NCI-H510A treated with DMSO at 0.1 percent for 48 hours (cell line): ENCODE results near the gene TNFAIP8L1.
"Not testable (repeated sequence)": the region's sequence is repeated elsewhere in the genome, so short reads cannot be mapped to it uniquely, and the experiment has no call there.

Source experiments
- DNase-seq: peaks from one replicate; lab custom pipeline; 2025; lab: John Stamatoyannopoulos, UW

TNFAIP8L1 gene

DNA sequence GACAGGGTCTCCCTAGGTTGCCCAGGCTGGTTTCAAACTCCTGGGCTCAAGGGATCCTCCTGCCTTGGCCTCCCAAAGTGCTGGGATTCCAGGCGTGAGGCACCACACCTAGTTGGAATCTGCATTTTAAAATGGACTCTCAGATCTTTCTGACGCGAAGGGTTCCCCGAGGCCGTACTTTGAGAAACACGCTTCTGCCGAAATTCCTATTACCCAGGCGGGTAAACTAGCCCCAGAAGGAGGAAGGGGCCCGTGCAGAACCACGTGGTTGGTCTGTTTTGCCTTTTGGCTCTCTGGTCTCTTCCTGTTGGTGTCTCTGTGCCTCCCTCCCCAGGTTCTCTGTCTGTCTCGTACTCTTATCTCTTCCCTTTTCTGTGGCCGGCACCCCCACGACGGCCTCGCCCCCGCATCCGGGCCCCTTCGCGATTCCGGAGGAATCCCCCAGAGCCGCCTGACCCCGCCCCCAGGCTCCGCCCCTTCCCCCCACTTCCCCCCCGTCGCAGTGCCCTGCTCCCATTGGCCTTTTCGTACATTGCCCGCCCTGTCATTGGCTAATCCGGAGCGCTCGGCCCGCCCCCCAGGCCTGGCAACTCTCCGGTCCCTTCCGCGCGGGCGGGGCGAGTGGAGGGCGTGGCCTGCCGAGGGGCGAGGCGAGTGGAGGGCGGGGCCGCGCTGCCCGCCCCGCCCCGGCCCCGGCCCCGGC is at the start of gene TNFAIP8L1:
Gene TNFAIP8L1 (plus strand): TSS at position 689 of the 703 bp plus-strand sequence. CDS start 12,354 bp downstream, outside the sequence.
- DNase-seq: no peak

DNA sequence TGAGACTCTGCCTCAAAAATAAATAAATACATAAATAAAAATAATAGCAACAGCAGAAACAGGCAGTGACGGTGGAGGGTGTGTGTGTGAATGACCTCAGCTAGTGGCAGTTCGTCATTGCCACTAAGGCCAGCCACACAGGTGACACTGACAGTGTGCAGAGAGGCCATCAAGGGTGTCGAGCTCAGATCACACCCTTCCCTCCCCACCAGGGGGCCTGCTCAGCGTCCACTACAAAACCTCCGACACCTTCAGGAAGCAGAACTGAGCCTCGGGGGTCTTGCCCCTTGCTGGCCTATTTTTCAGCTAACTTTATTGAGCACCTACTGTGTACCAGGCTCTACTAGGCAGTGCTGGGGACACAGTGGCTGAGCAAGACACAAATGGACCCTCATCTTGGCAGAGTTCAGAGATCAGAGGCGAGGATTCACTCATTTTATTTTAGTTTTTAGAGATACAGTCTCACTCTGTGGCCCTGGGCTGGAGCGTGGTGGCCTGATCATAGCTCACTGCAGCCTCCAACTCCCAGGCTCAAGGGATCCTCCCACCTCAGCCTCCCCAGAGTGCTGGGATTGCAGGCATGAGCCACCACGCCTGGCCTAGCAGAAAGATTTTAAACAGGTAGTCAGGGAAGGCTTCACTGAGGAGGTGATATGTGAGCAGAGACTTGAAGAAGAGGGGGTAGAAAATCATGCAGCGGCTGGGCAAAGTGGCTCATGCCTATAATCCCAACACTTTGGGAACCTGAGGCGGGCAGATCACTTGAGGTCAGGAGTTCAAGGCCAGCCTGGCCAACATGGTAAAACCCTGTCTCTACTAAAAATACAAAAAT is 49.5 kb upstream of the TNFAIP8L1 start:
- peak; percentile 12 for DNase-seq

DNA sequence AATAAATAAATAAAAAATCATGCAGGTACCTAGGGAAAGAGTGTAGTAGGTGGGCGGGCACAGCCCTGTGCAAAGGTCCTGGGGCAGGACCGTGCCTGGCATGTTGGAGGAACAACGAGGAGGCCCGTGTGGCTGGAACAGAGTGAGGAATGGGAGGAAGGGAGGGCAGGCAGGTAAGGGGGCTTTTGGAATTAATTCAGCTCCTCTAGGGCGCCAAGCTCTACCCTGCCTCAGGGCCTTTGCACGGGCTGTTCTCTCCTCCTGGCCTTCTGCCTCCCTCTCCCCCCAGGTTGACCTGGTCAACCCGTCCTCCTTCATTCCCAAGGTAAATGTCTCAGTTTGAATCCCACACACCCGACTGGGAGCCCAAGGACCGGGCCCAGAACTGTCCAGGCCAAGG is 48.8 kb upstream of the TNFAIP8L1 start:
- DNase-seq: no peak

DNA sequence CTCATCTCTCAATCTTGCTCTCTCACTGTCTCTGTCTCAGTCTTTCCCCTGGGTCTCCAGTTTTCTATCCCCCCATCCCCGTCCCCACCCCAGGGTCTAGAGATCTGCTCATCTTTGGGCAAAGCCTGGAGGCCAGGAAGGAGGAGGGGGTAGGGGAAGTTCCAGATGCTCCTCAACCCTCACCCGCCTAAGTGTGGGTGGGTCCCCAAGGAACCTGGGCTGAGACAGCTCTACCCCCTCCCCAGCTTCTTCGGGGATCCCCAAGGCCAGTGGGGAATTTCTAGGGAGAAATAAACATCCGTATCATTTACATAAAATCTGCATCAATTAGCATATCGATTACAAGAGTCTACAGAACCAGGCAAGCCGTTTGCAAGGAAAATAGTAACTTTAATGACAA is 48.0 kb upstream of the TNFAIP8L1 start:
- DNase-seq: no peak

DNA sequence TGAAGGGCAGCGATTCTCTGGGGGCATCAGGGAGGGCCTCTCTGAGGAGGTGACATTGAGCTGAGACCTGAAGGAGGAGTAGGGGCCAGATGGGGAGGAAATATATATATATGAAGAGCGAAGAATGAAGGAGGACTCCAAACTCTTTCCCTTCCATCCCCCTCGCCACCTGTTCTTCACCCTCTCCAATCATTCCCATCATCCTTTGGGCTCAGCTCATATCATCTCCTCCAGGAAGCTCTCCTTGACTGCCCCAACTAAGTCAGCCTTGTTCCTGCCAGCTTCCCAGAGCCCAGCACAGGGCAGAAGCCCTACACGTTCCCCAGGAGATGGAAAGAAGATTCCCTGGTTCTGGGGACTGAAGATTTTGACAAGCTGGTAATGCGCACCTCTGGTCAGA is 46.9 kb upstream of the TNFAIP8L1 start:
- no peak for DNase-seq

DNA sequence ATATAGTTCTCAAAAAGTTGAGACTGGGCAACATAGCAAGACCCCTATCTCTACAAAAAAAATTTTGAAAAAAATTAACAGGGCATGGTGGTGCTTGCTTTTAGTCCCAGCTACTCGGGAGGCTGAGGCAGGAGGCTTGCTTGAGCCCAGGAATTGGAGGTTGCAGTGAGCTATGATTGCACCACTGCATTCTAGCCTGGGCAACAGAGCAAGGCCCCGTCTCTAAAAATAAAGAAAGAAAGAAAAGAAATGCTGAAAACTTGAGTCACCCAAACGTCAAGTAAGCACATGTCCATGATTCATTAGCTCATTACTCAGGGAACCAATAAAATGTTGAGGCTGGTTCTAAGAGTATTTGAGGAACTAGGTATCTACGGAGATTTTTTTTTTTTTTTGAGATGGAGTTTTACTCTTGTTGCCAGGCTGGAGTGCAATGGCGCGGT is 45.9 kb upstream of the TNFAIP8L1 start:
- no peak for DNase-seq

DNA sequence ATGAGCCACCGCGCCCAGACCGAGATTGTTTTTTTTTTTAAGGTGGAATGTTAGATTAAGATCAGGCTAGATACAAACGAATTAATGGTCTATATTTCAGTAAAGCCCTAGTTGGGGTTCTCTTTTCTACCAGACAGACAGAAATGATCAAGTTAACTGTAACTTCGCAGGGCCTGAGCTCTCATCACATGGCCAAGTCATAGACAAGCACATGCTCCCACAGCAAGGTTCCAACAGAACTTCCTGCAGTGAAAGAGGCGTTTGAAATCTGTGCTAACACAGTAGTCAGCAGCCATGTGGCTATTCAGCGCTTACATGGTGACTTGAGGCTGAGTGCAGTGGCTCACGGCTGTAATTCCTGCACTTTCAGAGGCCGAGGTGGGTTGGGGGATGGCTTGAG is 45.1 kb upstream of the TNFAIP8L1 start:
- no peak for DNase-seq

DNA sequence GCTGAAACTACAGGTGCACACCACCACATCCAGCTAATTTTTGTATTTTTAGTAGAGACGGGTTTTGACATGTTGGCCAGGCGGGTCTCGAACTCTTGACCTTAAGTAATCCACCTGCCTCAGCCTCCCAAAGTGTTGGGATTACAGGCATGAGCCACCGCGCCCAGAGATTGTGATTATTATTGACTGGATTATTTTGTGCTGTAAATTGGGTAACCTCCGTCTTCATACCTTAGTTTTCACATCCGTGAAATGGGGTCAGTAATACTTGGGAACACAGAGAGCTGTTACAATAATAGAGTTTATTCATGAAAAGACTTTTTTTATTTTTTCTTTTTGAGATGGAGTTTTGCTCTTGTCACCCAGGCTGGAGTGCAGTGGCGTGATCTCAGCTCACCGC is 44.2 kb upstream of the TNFAIP8L1 start:
- not testable (repeated sequence) for DNase-seq

DNA sequence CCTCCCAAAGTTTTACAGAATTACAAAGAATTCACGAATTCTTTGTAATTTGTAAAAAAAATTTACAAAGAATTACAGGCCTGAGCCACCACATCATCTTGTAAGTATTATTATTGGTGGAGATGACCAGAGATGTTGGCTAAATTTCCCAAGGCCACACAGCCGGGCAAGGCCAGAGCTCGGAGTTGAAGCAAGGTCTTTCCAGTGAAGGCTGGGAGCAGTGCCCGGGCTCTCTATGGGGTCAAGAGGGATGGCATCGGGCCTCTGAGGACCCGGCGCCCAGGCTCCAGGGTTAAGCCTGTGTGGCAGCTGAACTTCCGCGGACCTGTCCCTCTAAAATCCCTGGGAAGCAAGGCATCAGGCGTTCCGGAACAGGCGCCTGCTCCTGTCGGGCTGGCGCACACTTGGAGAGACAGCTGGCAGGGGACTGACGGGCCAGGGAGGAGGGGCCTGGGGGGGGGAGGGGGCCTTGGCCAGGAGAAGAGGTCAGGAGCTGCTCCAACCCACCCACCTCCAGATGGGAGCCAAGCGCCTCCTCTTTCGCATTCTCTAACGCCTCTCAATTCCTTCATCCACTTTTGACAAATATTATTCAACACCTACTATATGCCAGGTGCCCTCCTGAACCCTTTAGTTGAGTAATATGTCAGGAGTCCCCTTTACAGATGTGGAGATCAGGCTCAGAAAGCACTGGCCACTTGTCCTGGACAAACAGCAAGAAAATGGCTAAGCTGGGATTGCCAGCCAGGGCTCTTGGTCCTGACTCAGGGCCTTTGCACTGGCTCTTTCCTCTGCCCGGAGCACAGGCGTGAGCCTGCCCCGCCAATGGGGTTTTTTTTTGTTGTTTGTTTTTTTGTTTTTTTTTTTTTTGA is 43.0 kb upstream of the TNFAIP8L1 start:
- DNase-seq: no peak

DNA sequence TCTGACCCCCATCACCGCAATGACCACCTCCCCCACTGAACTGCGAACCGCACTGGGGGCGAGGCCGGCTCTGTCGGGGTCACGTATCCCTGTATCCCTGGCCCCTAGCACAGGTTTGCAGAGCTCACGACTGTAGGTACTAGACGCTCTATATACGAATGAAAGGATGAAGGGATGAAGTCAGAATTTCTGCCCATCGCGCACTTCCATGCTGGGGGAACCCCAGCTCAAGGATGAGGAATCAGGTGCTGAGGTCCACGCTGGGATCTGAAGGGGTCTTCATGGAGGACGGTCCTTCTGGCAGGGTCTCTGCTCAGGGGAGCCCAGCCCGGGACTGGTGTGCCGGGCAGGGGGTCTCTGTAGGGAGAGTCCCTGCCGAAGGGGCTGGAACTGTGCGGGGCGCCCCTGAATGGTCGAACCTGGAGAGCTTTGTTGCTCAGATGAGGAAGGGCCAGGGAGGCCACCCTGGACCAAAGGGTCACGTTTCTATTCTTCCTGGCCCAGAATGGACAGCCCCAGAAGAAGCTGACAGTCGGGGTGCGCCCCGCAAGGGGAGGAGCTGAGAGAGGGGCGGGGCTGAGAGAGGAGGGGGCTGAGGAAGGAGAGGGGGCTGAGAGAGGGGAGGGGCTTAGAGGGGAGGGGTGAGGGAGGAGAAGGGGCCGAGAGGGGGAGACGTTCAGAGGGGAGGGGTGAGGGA is 41.9 kb upstream of the TNFAIP8L1 start:
- DNase-seq: no peak

DNA sequence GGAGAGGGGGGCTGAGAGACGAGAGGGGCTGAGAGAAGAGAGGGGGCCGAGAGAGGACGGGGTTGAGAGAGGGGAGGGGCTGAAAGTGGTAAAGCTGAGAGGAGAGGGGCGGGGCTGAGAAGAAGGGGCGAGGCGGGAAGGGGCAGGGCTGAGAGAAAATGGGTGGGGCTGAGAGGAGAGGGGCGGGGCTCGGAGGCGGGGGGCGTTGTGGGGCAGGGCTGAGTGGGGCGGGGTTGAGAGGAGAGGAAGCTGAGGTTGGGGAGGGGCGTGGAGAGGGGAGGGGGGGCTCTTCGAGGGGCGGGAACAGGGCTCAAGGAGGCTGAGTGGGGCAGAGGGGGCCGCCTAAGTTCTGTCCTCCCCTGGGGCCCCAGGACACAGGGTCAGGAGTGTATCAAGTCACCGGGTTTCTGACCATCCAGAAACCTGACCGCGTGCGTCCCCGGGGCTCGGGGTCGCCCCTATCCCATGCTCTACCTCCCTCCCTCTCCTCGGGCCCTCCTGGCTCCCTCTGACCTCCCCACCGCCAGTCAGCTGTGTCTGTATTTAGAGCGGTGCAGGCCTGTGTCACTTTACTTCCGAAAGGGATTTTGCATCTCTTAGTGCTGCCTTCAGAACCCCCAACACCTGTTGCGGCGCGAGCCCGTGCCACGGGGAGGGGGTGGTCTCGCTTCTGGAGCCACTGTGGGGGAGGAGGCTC is 41.2 kb upstream of the TNFAIP8L1 start:
- no peak for DNase-seq

DNA sequence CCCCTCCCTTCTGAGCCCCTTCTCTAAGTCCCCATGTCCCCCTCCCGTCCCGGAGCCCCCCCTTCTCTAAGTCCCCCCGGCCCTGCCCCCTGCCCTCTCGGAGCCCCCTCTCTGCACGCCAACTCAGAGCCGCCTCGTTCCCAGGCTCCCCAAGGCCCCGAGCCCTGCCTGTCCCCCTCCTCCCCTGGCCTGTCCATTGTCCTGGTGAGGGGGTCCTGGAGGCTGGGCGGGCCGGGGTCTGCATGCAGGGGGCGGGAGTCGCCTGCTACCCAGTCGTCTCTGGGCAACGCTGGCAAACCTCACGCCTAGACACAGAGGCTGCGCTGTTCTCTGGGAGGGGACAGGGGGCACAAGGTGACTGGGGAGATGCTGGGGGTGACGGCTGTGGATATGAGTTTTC is 40.6 kb upstream of the TNFAIP8L1 start:
- no peak for DNase-seq

DNA sequence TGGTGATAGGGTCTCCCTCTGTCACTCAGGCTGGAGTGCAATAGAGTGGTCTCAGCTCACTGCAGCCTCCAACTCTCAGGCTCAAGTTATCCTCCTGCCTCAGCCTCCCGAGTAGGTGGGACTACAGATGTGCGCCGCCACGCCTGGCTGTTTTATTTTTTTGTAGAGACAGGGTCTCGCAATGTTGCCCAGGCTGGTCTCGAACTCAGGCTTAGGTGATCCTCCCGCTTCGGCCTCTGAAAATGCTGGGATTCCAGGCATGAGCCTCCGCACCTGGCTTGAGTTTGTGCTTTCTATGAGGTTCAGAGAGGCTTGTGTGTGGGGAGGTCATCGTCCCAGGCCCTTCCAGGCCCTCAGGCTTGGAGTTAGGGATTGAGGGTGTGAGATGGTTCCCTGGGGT is 39.2 kb upstream of the TNFAIP8L1 start:
- DNase-seq: no peak

DNA sequence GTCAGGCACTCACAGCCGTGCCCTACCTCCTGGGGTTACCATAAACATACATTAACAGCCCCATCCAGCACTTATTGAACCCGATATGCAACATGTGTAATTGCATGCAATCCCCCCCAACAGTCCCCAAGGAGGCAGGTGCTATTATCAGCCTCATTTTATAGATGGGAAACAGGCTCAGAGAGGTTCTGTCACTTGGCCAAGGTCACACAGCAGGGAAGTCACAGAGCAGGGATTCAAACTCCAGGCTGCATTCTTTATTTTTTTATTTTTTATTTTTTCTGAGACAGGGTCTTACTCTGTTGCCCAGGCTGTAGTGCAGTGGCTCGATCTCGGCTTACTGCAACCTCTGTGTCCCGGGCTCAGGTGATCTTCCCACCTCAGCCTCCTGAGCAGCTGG is 38.4 kb upstream of the TNFAIP8L1 start:
- DNase-seq: no peak

DNA sequence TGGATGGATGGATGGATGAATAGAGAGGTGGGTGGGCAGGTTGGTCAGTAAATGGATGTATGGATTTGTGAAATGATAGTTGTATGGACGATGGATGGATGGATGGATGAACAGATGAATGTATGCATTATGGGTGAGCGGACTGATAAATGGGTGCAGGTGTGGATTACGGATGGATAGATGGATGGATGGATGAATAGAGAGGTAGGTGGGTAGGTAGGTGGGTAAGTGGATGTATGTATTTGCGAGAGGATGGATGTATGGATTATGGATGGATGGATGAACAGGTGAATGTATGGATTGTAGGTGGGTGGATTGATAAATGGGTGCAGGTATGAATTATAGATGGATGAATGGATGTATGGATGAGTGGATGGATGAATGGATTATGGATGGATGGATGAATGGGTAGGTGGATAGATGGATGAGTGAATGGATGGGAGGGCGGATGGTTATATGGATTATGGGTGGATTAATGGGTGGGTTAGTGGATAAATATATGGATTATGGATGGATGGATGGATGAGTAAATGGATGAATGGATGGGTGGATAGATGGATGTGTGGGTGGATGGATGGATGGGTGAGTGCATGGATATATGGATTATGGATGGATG is 37.0 kb upstream of the TNFAIP8L1 start:
- DNase-seq: no peak

DNA sequence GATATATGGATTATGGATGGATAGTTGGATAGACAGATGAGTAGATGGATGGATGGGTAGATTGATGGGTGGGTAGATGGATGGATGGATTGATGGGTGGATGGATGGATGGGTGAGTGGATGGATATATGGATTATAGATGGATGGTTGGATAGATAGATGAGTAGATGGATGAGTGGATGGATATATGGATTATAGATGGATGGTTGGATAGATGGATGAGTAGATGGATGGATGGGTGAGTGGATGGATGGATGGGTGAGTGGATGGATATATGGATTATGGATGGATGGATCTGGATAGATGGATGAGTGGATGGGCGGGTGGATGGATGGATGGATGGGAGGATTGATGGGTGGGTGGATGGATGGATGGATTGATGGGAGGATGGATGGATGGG is 36.4 kb upstream of the TNFAIP8L1 start:
- DNase-seq: no peak

DNA sequence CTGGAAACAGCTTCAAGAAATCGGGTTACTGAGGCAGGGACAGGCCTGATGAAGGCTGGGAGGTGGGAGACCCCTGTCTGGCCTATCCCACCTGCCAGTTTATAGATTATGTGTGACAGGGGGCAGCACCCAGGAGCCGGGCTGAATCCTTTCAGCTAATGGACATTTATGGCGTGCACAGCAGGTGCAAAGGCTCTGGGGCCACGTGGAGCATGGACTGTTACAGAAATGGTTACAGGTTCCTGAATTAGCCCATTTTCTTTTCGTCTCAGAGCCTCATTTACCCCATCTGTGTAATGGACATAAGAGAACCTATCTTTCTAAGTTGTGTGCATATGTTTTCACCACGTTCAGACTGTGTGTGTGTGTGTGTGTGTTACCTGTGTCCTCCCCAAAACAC is 34.4 kb upstream of the TNFAIP8L1 start:
- DNase-seq: no peak

DNA sequence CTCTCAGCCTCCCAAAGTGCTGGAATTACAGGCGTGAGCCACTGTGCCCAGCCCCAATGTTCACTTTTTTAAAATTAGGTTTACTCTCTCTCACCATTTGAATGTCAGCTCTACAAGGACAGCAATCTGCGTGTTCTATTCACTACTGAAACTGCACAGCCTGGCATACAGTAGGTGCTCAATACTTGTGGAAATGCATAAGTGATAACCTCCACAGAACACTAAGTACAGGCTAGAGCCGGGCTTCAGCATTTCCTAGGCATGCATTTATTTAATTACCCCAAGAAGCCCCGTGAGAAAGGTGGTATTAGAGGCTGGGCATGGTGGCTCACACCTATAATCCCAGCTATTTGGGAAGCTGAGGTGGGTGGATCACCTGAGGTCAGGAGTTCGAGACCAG is 33.1 kb upstream of the TNFAIP8L1 start:
- no peak for DNase-seq

DNA sequence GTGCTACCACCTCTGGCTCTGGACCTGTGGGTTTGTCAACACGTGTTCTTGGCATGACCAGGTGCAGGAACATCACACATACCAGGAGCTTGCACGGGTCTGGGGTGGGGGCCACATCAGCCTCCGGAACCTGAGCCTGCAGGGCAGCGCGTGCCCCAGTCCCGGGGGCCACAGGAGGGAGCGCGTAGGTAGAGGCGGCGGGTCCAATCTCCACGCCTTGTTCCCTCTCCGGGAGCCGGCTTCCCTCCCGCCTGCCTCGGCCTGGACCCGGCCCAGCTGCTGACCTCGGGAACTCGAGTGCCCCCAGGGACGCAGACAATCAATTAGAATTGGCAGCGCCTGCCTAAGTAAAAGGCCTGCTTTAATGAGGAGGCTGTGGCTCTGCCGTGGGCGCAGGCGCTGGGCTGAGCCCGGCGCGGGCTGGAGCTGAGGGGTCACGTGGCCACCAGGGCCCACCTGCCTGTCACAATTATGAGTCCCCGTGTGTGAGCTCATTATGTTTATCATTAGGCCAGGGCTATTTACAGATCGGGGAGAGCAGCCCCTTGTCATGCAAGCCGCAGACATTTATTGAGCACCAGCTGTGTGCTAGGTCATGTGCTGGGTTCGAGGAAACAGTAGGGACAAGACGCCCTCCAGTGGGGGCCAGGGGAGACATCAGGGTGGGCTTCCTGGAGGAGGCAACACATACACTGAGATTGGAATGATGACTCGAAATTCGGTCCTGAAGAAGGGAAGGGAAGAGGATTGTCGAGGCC is 32.2 kb upstream of the TNFAIP8L1 start:
- DNase-seq: no peak
